GM19239 (cell line): ENCODE measurements around the gene TPM4.
A peak's percentile ranks its signal among the peaks of the same experiment; 100 is the strongest.
"Not testable (repeated sequence)": the region's sequence is repeated elsewhere in the genome, so short reads cannot be mapped to it uniquely, and the experiment has no call there.

Experiments used
- DNase-seq: peaks from one replicate; pipeline ENCODE4 v3.0.0; 2011; ENCODE audit warnings: low spot score; ENCODE audit not compliant: insufficient read length
- FAIRE-seq: peaks from 2 replicates; lab custom pipeline; 2011; peaks lifted over from hg19 to GRCh38; lab: Jason Lieb, UNC

TPM4 gene

GRCh38 chr19:16091546-16092475, 15.5 kb downstream of the TPM4 start:
- DNase-seq (no peak), FAIRE-seq (no peak)

- FAIRE-seq (no peak), DNase-seq (no peak)
Observed at GRCh38 chr19:16094360-16095070, 18.2 kb downstream of the TPM4 start.

GRCh38 chr19:16095071-16095571, 18.8 kb downstream of the TPM4 start:
- FAIRE-seq (no peak), DNase-seq (no peak)

- FAIRE-seq (no peak), DNase-seq (no peak)
Observed at GRCh38 chr19:16096280-16096855, 20.1 kb downstream of the TPM4 start.

- FAIRE-seq (no peak), DNase-seq (no peak)
Observed at GRCh38 chr19:16098416-16098768, 22.1 kb downstream of the TPM4 start.

GRCh38 chr19:16098821-16099220, 22.5 kb downstream of the TPM4 start:
- DNase-seq (no peak), FAIRE-seq (no peak)

GRCh38 chr19:16099314-16099965, 23.1 kb downstream of the TPM4 start:
- DNase-seq, FAIRE-seq: not testable (repeated sequence)

- FAIRE-seq (no peak), DNase-seq (no peak)
Observed at GRCh38 chr19:16100524-16100923, 24.2 kb downstream of the TPM4 start.

GRCh38 chr19:16104722-16105121, 28.4 kb downstream of the TPM4 start:
- no peak for FAIRE-seq
- no peak for DNase-seq

GRCh38 chr19:16106121-16106520, 29.8 kb downstream of the TPM4 start:
- FAIRE-seq (no peak), DNase-seq (no peak)

GRCh38 chr19:16111160-16111908, 35.0 kb downstream of the TPM4 start, which contains the start of gene RAB8A:
RAB8A (plus strand) TSS chr19:16111889; CDS start chr19:16111902, 13 bp downstream.
- FAIRE-seq (peak; percentile 95), DNase-seq (peak; percentile 91)

GRCh38 chr19:16111909-16112752, 35.8 kb downstream of the TPM4 start:
- FAIRE-seq (no peak), DNase-seq (no peak)

- no peak for DNase-seq
Observed at GRCh38 chr19:16112778-16113177, 36.5 kb downstream of the TPM4 start.

GRCh38 chr19:16113727-16114126, 37.4 kb downstream of the TPM4 start:
- DNase-seq (no peak), FAIRE-seq (no peak)

More at GRCh38 chr19:16112778-16113177, 36.5 kb downstream of the TPM4 start:
- peak; percentile 57 for FAIRE-seq

- DNase-seq: no peak
Observed at GRCh38 chr19:16115301-16116039, 39.2 kb downstream of the TPM4 start.

GRCh38 chr19:16116067-16116466, 39.8 kb downstream of the TPM4 start:
- no peak for FAIRE-seq
- DNase-seq: no peak

More at GRCh38 chr19:16115301-16116039, 39.2 kb downstream of the TPM4 start:
- peak; percentile 11 for FAIRE-seq

GRCh38 chr19:16117594-16118033, 41.3 kb downstream of the TPM4 start:
- DNase-seq (no peak), FAIRE-seq (peak; percentile 87)
